Measurements from ENCODE around the gene GBA3.

Gene GBA3

DNA sequence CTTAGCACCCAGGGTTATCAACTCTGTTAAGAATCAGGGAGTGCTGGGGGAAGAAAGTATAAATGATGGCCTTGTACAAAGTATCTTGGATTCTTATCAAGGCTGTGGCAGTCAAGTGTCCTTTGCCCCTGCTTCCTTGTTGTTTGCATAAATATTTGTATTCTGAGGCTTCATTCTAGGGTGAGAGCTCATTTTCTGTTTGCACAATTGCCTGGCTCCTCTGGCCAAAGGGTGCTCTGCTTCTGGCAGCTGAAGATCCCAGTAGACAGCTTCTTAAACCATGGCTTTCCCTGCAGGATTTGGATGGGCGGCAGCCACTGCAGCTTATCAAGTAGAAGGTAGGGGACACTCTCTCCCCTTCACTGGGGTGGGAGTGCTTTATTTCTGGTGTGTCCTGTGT lies at the start of gene GBA3:
GBA3 (plus strand) TSS at position 202 of the 400 bp plus-strand sequence.
- DNase-seq = no peak

DNA sequence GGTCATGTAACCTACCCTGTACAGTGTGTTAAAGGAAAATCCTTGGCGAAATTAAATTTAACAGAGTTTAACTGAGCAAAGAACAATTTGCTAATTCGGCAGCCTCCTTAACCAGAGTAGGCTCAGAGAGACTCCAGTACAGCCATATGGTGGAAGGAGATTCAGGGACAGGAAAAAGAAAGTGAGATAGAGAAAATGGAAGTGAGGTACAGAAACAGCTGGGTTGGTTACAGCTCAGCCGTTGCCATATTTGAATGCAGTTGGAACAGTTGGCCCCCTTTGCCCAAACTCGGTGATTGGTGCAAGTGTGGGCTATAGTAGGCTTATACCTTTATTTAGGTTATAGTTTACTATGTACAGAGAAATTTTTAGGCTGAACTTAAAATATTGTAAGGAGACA lies 48.8 kb upstream of the GBA3 start:
- no peak for DNase-seq

DNA sequence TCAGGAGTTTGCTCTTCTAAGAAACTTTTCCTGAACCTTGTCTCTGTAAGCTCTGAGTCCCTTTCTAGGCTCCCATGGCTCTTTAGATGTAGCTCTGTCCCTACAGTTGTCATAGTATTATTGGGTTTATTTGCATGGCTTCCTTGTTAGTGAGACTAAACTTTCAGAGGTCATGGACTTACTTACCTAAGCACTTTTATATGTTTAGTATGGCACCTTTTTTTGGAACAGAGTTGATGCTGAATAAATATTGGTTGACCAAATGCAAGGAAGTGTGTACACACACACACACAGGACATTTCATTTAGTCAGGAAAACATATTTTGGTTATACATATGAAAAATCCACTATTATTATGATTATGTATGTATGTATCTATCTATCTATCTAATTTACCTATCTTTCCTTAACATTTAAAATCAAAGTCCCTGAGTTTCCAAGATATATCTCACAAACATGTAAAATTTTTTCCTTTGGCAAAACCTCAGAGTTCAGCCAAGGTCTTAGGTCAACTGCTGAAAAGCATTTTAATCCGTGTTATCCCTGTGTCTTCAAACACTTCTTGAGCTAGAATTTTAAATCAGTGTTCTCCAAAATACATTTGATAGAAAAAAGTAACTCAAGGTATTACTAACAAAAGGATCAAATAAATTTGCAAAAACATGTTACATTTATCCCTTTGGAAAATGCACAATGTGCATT lies 47.1 kb upstream of the GBA3 start:
- DNase-seq = no peak

DNA sequence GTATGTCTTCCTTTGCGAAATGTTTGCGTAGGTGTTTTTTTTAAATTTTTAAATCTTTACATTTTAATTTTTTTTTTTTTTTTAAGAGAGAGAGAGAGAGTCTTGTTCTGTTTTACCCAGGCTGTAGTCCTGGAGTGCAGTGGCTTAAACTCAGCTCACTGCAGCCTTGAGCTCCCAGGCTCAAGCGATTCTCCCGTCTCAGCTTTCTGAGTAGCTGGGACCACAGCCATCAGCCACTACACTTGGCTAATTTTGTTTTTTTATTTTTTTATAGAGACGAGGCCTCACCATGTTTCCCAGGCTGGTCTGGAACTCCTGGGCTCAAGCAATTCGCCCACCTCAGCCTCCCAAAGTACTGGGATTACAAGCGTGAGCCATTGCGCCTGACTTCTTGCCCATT lies 43.7 kb upstream of the GBA3 start:
- no peak for DNase-seq

- DNase-seq = no peak
These were observed 42.0 kb upstream of the GBA3 start for GRCh38 chr4:22650771-22651170.

- no peak for DNase-seq
These were observed 39.0 kb upstream of the GBA3 start for GRCh38 chr4:22653752-22654151.

- DNase-seq = no peak
These were observed 31.3 kb upstream of the GBA3 start for GRCh38 chr4:22661443-22661842.

- DNase-seq = no peak
These were observed 25.3 kb upstream of the GBA3 start for GRCh38 chr4:22667332-22667940.

DNA sequence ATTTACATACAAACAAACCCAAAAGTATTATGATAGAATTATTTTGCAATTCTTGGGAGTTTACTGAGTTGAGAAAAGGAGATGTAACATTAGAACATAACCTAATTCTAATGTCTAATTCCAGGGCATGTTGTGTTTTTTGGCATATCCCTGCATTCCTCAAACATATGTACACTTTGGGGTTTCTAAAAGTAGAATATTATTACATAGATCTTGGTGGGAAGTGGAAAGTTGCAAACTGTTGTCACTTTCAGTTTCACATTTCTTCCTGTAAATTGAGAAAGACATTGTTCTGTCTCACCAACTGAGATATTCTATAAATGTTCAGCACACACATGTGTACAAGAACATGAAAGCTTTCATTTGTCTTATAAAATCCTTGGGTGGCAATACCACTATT lies 24.4 kb upstream of the GBA3 start:
- DNase-seq = no peak

- no peak for DNase-seq
These were observed 24.0 kb upstream of the GBA3 start for GRCh38 chr4:22668702-22669101.

DNA sequence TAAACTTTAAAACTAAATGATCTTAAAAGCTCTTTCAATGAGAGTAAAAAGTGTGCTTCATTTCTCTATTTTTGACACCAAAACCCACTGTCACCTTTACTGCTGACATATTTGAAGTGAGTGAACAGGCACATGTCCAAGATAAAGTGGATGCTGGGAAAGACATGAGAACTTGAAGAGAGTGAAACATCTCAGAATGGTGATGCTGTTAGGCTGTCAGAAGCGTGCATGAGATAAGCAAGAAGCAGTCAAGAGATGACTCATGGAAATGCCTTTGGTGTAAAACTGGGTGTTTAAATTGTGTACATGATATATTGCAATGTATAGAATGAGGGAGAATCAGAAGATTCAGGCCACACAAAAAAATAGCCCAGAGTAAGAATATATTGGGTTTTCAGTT lies 21.8 kb upstream of the GBA3 start:
- no peak for DNase-seq

GRCh38 chr4:22672519-22672918 lies 20.2 kb upstream of the GBA3 start:
- DNase-seq = no peak

DNA sequence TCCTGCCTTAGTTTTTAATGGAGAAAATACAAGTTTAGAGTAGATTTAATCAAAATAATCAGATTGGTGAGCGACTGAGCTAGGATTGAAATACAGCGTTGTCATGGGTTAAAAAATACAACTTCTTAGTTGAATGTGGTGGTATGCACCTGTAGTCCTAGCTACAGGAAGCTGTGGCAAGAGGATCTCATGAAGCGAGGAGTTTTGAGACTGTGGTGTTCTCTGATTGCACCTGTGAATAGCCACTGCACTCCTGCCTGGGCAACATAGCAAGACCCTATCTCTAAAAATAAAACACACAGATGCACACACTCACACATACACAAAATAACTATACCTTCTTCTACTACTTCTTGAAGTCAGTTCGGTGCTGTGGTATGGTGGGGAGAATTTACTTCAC lies 19.8 kb upstream of the GBA3 start:
- no peak for DNase-seq

DNA sequence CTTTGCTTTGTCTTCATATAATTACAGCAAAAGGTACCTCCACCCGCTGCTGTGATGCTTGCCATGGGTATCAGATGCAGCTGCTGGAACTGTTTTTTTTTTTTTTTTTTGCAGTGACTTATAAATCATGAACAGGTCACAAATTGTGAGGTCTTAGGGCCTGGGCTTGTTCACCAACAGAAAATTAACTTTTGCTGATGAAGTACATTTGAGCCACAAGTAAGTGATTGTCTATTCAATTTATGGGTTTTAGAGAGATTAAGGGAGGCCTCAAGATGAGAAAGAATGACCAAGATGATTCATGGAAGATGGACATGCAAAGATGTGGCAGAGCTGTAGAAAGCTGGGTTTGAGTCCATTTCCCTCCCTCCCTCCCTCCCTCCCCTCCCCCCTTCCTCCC lies 18.0 kb upstream of the GBA3 start:
- DNase-seq = no peak

DNA sequence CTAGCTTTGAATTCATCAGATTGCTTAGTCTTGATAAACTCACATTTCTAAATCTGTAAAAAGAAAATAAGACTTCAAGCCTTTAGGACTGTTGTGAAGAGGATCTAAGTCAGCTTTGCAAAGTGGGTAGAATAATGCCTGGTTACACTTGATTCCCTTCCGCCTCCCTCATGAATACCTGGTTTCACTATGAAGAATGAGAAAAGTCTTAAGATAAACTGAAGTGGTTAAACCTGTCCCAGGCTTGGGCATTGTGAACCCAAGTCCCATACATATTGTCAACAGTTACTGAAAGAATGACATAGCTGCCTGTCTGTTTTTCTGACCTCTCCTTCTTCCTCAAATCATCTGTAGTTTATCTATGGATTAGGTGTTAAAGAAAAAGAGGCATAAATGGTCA lies 16.7 kb upstream of the GBA3 start:
- no peak for DNase-seq

- DNase-seq = no peak
These were observed 15.0 kb upstream of the GBA3 start for GRCh38 chr4:22677780-22678179.

DNA sequence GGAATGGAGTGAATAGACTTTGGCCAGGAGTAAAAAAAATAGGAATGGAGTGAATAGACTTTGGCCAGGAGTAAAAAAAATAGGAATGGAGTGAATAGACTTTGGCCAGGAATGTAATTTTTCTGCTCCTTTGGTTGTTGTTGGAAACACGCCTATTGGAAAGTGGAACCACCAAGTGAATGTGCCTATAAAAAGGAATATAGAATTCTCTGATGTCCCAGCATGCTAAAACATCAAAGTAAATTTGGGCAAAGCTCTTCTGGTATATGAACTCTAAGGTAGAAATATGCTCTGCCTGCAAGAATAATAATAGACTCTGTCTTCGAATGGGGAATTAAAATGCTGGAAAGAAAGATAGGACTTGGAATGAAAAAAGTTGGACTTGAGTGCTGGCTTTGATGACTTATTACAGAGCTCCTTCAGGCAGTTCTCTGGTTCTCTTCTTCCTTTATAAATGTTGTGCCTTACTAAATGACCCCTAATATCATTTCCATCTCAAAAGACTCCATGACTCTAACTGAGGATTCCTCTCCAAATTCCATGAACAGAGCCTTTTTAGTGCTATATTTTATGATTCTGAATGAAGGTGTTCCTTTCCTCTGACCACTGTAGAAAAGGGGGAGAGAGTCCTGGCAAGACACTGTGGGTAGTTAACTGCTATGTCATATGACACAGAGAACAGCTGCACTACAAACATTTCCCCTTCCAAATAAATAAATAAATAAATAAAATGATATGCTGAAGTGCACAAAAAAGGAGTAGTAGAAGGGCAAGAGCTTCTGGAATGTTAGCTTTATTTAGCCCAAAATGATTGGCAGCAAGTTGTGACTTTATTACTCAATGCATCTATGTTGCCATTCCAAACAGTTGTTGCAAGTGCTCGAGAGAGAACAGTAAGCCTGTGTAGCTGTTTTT lies 13.5 kb upstream of the GBA3 start:
- no peak for DNase-seq

DNA sequence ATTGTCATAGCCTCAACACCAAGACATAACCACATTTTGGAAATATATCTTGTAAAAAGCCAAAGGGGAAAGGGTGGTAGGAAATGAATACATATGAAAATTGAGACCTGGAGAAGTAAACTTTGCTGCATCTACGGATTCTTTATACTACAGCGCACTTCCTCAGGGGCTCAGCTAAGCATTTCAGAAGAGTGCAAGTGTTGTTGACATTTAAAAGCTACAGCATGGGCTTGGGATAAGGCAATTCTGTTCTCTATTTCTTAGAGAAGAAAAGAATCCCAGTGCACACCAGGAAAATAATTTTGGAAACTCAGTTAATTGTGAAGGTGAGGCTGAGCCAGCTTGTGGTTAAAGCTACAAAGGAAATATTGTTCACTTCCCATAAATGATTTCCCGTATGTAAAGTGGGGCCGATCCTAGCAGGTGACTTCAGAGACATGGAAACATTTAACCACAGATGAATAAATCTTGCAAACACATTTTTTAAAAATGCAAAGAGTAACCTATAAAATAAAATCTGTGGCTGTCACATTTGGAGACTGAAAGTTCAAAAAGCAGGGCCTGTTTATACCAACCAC lies 12.6 kb upstream of the GBA3 start:
- DNase-seq = peak; percentile 40

GRCh38 chr4:22683726-22684125 lies 9.0 kb upstream of the GBA3 start:
- no peak for DNase-seq

DNA sequence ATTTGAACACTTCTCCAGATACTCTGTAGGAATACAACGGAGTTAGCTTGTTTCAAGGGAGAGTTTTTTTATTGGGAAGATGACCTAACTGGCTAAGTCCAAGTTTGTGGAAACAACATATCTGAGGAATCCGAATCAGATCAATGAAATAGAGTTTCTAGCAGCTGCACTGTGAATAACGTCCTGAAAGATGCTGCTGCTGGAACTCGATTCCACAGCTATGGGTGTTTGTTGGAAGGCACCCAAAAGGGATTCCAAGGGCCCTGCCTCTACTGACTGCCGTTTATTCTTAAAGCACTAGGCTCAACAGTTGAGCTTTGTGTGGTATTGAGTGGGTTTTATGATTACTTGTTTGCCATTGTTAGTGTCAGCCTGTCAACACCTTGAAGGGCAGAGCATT lies 6.6 kb upstream of the GBA3 start:
- DNase-seq = no peak

DNA sequence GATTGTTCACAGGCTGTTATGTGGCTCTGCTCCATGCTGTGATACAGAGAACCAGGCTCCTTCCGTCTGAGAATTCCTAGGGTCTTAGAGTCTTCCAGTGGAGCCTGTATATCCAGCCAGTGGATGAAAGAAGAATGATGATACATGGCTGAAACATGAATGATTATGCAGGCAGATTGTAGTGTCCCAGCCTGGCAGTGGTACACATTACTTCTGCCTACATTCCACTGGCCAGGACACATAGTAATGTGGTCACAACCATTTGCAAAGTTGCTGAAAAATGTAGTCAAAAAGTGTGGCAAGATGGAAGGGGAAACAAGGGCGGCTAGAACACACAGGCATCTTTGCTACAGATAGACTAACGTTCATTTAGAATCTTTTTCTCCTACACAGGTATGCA lies 4.5 kb upstream of the GBA3 start:
- no peak for DNase-seq

GRCh38 chr4:22689428-22689827 lies 3.3 kb upstream of the GBA3 start:
- no peak for DNase-seq

GRCh38 chr4:22695029-22695428 lies 2.3 kb downstream of the GBA3 start:
- DNase-seq = no peak

DNA sequence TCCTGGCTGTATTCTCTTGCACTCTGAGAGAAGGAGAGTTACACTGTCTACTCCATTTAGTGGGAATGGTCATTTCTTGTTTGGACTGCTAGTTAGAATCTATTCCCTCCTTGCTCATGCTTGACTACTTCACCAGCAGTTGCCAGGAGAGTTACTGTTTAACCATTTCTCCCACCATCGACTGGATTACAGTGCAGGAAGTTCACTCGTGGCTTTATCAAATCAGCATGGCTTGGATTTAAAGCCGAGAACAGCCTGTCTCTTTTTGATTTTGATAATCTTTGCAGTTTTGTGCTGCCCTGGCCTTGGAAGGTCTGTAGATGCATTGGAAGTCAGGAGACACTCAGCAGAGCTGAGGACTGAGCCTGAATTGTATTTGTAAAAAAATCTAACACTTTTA lies 3.2 kb downstream of the GBA3 start:
- no peak for DNase-seq

All from left hindlimb (tissue), 1 donor.